Prostate gland (tissue), 2 donors: ENCODE measurements around the gene GPR85.

Experiments
- CTCF ChIP-seq, 4 experiments: fragments of 200-600 bp in 2 of 4; fragments of 450-650 bp in 2 of 4; sonication (generic) in 2 of 4; IDR thresholded peaks; 1 replicate in 3 of 4; 2 replicates in 1 of 4; pipeline ENCODE4 v1.5.1; 2016 to 2019; ENCODE audit warnings: antibody characterized with exemption in 4 of 4, mild to moderate bottlenecking in 2 of 4, moderate library complexity in 2 of 4
- POLR2A ChIP-seq: fragments of 450-650 bp; IDR thresholded peaks from one replicate; pipeline ENCODE4 v1.6.1; 2016; ENCODE audit warnings: antibody characterized with exemption, mild to moderate bottlenecking

- TF ChIP-seq CTCF (IDR thresholded peaks at IDR 0.05) (no peak), POLR2A (no peak)
Observed at GRCh38 chr7:113087071-113087998, 708 bp upstream of the GPR85 start.
